MM.1S (cell line): ENCODE data around the gene FAM72D.
"Not testable (repeated sequence)": the region's sequence is repeated elsewhere in the genome, so short reads cannot be mapped to it uniquely, and the experiment has no call there.

Experiments
- EZH2 ChIP-seq: fragments of 300-600 bp; sonication (generic); optimal IDR thresholded peaks from 2 replicates; pipeline ENCODE3; 2017; ENCODE audit warnings: low read depth, mild to moderate bottlenecking, antibody characterized with exemption, low read length, mixed read lengths
- TF ChIP-seq, protein P1 (sequence below): fragments of 300-600 bp; sonication (generic); IDR thresholded peaks from 2 replicates; pipeline ENCODE4 v1.5.1; 2016; ENCODE audit warnings: antibody characterized with exemption, low read length, mixed read lengths

DNA sequence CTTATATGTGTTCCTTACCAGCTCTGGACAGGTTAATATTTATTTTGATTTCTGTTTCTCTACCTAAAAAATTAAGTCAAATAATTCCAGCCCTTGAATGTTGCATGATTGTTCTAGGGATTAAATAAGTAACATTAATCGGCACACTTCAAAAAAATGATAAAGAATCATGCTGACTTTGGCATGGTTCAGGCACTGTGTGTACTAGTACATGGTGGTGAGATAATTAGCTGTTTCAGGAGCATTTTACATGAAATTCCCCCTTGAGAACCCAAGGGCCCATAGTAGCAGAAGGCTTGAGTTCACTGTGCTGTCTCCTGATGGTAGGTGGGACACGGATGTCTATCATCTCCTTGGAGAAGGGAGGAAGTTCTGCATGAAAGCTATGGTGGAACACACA, 44.8 kb downstream of the FAM72D start:
- TF ChIP-seq, protein P1, sequence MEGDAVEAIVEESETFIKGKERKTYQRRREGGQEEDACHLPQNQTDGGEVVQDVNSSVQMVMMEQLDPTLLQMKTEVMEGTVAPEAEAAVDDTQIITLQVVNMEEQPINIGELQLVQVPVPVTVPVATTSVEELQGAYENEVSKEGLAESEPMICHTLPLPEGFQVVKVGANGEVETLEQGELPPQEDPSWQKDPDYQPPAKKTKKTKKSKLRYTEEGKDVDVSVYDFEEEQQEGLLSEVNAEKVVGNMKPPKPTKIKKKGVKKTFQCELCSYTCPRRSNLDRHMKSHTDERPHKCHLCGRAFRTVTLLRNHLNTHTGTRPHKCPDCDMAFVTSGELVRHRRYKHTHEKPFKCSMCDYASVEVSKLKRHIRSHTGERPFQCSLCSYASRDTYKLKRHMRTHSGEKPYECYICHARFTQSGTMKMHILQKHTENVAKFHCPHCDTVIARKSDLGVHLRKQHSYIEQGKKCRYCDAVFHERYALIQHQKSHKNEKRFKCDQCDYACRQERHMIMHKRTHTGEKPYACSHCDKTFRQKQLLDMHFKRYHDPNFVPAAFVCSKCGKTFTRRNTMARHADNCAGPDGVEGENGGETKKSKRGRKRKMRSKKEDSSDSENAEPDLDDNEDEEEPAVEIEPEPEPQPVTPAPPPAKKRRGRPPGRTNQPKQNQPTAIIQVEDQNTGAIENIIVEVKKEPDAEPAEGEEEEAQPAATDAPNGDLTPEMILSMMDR, result not testable (repeated sequence)
- TF ChIP-seq EZH2, result not testable (repeated sequence)
